T47D (cell line): ENCODE results near the gene FADS6.

Source experiments
- DNase-seq, 2 experiments: peaks; one replicate each; pipeline versions ENCODE4 v3.0.0 to v3.0.0-alpha.2; 2011 to 2012; ENCODE audit warnings: low read depth in 1 of 2, low spot score in 1 of 2
- JUND ChIP-seq: IDR thresholded peaks from 2 replicates; pipeline ENCODE4 v1.6.1; 2012; ENCODE audit warnings: low read depth
- in situ Hi-C: cut with HindIII; loops from 2 replicates; pipeline ENCODE4 v1.10.0; 2016; ENCODE audit warnings: low sequenced_read_pairs, low pct_unique_long_range_greater_than_20kb

FADS6 gene

DNA sequence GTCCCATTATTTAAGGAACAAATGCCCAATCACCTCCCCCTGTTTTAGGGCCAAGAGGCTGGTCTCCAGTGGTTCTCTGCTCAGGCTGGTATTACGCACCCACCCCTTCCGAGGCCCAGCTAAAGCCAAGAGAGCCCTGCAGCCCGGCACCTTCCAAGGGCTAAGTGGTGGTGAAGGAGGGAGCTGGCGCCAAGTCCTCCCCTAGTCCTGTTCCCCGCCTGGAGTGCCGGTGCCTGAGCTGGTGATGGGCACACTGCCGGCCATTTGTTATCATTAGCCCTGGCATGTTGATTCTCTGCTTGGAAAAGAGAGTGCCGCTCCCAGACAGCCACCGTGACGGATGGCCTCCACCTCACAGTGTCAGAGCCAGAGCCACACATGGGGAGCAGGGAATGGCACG is 65.6 kb downstream of the FADS6 start:
- TF ChIP-seq JUND: no peak
- in situ Hi-C loops: no loop called here
- DNase-seq: no peak
